Ramos (cell line): ENCODE data around the gene PCDHB13.

Experiments
- in situ Hi-C: fragments of 300-500 bp; cut with MboI; formaldehyde crosslinking; loops from one replicate; pipeline ENCODE4 v1.14.3; 2022; ENCODE audit warnings: low sequenced_read_pairs; ENCODE audit not compliant: unreplicated experiment

PCDHB13 gene

DNA sequence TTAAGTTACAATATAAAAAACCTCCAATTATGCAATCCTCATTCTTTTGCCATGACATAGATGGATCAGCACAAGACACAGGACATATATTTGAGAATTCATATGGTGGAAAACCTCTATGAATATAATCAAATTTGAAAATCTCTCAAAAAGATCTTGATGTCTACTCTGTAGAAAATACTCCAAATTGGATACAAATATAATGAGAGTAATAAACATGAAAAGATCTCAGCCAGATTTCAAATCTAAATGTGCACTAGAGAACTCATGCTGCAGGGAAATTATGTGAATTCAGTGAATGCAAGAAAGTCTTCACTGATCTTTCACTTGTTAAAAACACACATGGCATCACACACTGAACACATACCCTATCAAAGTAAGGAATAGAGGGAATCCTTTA, 45.2 kb downstream of the PCDHB13 start:
- in situ Hi-C loops, result no loop called here

DNA sequence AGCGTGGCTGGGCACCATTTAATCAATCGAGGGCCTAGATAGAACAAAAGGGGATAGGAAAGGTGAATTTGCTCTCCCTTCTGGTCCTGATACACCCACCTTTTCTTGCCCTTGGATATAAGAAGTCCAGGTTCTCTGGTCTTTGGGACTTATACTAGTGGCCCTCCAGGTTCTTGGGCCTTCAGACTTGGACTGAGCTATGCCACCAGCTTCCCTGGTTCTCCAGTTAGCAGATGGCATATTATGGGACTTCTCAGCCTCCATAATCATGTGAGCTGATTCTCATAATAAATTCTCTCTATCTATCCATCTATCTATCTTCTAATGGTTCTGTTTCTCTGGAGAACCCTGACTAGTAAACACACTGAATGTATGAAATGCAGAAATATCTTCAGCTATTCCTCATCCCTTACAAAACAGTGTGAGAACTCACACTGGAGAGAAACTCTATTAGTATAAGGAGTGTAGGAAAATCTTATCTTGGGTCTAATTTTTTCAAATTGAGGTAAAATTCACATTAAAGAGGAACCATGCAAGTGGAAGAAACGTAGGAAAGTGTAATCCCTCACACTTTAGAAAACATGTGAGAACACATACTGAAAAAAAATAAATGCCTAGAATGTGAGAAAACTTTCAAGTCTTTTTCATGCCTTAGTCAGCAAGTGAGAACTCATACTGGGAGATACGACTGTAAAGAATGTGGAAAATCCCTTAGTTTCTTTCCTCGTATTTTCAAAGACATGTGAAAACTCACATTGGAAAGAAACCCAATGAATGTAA, 46.9 kb downstream of the PCDHB13 start:
- in situ Hi-C loops, result no loop called here

DNA sequence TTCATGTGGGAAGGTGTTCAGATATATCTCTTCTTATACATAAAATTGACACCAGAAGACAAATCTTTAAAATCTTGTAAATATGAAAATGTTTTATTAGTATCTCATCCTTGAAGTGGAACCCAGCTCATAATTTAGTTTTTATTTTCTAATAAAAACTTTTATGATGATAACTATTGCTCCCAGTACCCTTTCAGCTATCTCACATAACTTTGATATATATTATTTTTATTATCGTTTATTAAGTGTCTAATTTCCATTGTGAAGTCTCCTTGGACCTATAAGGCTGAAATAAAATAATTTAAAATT, 47.5 kb downstream of the PCDHB13 start:
- in situ Hi-C loops, result no loop called here
